Right kidney (tissue), 1 donor: ENCODE data around the gene SARNP.
"Not testable (repeated sequence)": the region's sequence is repeated elsewhere in the genome, so short reads cannot be mapped to it uniquely, and the experiment has no call there.

Experiments used
- DNase-seq: peaks from one replicate; pipeline ENCODE4 v3.0.0-alpha.2; 2016

Gene SARNP

GRCh38 chr12:55797550-55797949 is 20.0 kb downstream of the SARNP start:
- no peak for DNase-seq

DNA sequence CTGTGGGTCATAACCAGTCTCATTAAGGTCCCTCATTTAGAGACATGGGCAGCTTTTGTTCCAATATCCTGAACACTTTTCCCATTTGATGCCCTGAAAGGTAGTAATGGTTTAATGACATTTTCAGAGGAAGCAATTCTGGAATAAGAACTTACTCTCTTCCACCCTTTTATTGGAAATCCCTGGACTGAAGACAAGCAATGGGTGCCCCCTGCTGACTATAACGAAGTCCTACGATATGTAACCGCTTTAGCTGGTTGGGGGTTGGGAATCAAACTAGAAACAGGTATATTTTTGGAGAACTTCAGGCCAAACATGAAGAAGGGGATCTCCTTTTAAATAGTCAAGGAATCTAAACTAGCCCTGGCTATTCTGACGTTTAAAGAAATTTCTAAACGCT is 20.5 kb downstream of the SARNP start:
- DNase-seq = peak; percentile 26

GRCh38 chr12:55795950-55796349 is 21.6 kb downstream of the SARNP start:
- no peak for DNase-seq

- DNase-seq = no peak
Observed at GRCh38 chr12:55789893-55790292, 27.6 kb downstream of the SARNP start.

DNA sequence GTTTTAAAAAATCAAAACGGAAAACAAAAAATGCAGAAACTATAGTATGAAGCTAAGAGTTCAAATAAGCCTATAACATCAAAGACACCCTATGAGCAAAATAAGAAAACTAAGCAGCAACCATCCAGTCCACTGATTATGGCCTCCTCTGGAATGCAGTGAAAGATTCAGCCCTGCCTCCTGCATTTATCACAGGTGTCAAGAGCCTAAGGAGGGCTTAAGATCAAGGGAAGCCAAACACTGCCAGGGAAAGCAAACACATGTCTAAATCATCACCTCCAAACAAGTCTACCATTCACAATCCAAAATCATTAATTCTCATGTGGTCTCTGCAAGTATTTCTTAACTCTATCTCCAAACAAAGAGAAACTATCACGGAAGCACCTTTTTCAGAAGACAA is 28.4 kb downstream of the SARNP start:
- DNase-seq = peak; percentile 6

DNA sequence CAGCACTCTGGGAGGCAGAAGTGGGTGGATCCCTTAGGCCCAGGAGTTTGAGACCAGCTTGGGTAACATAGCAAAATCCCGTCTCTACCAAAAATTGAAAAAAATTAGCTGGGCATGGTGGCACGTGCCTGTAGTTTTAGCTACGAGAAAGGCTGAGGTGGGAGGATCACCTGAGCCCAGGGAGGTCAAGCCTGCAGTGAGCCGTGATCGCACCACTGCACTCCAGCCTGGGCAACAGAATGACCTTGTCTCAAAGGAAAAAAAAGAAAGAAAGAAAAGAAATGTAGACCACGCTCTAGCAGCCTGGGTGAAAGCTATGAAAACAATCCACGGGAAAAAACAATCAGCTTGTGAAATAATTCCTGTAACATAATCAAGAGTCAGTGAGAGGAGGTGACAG is 29.0 kb downstream of the SARNP start:
- DNase-seq = peak; percentile 26

DNA sequence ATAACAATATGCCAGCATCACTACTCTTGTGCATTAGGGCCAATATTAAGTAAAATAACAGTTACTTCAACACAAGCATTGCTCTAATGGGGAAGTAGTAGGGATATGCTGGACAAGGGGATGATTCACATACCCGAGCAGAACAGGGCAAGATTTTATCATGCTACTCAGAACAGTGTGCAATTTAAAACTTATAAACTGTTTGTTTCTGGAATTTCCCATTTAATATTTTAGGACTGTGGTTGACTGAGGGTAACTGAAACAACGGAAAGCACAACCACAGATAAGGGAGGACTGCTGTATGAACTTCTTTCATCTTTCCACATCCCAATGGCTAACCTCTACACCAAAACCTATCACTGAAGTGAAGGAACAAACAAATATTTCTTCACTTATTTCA is 36.8 kb downstream of the SARNP start:
- no peak for DNase-seq

DNA sequence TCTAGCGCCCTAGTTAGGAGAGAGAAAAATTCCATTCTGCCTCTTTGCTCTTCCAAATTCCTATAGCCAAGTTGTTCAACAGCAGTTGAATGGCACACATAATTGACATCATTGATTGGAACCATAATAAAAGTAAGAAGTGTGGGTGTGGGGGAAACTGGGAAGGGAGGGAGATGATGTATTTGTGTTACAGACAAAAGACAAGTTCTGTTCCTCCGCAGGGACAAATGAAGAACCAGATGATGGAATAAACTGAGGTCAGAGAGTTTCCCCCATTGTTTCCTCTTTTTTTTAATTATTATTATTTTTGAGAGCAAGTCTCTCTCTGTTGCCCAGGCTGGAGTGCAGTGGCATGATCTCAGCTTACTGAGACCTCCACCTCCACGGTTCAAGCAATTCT is 39.7 kb downstream of the SARNP start:
- DNase-seq = no peak

DNA sequence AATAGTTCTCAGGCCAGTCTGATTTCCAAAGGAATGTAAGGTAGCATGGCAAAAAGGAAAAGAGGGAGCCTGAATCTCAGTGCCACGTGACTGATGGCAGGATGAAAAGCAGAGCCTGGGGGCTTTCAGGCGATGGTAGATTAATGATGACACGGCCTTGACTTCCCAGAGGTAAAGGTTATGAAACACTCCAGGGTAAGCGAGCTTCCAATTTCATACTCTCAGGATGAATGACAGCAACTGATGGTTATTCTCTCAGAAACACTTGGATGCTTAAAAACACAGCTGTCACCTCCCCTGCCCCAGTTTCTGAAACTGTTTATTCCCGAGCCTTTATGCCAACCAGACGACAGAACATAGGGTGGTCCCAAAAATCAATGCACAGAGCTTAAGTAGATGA is 45.8 kb downstream of the SARNP start:
- DNase-seq = no peak

DNA sequence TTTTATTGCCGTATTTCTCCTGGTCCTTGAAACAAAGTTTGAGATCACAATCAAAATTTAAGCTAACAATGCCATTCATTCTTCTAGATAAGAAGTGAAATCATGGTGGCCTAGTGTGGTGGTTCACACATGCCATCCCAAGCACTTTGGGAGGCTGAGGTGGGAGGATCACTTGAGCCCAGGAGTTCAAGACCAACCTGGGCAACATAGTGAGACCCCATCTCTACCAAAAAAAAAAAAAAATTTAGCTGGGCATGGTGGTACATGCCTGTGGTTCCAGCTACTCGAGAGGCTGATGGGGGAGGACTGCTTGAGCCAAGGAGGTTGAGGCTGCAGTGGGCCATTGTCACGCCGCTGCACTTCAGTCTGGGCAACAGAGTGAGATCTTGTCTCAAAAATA is 50.4 kb downstream of the SARNP start:
- no peak for DNase-seq

GRCh38 chr12:55765736-55766290 is 51.7 kb downstream of the SARNP start:
- peak; percentile 21 for DNase-seq

DNA sequence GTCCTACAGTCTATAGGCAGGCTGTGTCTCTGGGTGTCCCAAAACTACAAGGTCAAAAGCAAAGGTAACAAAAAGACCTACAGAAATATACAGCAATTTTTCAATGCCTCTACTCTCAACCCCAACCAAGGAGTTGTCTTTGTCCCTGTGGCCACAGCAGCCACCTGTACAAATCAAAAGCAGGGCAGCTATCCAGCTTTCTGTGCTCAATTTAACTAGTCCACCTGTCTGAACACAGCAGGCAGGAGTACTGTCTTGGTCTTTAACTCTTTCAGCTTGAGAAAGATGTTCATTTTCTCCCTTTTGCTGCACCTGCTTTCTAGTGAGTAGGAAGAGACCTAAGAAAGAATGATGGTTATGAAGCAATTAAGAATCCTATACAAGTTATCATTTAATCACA is 54.9 kb downstream of the SARNP start:
- no peak for DNase-seq

DNA sequence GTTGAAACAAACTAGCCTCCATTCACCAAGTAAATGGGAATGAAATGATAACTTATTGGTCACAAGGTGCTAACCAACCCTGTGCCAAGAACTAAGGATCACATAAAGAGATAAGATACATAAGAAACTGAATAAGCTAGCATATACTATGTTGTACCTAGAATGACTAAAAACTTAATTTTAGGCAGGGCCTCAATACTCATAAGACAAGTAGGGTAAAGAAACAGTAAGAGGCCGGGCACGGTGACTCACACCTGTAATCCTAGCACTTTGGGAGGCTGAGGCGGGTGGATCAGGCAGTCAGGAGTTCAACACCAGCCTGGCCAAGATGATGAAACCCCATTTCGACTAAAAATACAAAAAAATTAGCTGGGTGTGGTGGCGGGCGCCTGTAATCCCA is 56.9 kb downstream of the SARNP start:
- DNase-seq = no peak

DNA sequence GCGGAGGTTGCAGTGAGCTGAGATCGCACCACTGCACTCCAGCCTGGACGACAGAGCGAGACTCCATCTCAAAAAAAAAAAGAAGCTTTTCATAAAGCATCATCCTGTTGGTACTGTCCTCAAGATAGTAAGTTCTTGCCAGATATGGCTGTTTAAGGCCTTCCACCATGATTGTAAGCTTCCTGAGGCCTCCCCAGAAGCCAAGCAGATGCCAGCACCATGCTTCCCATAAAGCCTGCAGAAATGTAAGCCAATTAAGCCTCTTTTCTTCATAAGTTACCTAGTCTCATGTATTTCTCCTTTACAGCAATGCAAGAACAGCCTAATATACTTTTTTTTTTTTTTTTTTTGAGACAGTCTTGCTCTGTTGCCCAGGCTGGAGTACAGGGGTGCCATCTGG is 58.9 kb downstream of the SARNP start:
- not testable (repeated sequence) for DNase-seq

GRCh38 chr12:55757701-55758100 is 59.8 kb downstream of the SARNP start:
- no peak for DNase-seq

DNA sequence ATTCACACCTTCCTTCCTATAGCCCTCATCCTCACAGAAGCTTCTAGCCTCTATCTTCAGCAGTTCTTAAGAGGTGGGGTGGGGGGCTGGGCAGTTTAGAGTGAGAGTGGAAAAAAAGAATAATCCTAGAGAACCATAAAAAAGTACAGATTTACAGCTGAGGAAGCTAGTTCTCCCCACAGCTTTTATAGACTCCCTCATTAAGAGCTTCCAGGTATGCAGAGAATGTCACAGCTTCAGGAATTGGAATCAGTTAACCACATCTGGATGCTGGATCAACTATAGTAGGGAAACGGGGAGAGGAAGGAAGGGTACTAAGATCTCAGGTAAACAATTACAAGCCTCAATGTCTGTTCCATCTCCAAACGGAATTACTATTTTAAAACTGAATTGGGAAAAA is 62.3 kb downstream of the SARNP start:
- DNase-seq = no peak

GRCh38 chr12:55748230-55748993 is 69.1 kb downstream of the SARNP start:
- no peak for DNase-seq

- no peak for DNase-seq
Observed at GRCh38 chr12:55746913-55747231, 70.7 kb downstream of the SARNP start.

DNA sequence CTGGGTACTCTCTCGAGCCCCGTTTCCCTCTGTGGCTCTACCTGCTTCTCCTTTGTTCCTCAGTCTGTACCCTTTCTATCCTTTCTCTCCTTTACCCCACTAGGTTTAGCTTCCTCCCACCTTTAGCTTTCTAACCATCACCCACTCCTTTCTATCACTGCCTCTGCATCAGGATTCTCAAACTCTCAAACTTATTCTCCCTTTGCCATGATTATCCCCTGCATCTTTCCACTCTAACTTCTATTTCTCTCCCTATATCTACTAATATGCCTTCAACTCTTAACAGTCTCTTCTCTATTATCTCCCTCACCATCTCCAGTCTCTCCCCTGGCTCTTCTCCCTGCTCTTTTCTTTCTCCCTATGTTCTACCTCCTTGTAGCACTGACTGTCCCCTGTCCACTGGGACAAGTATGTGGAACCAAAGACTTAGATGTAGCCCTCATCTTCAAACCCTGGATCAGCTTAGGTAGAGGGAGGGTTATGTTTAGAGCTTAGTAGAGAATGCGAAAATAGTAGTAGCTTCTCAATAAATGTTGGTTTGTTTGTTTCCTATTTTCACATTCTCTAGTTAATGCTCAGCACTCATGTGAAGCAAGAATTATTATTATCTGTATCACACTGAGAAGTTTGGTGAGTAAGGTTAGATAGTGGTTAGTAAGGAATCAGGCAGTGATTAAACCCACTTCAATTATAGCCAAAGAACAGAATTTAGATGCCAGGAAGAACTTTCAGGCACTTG is 71.2 kb downstream of the SARNP start:
- DNase-seq = no peak

DNA sequence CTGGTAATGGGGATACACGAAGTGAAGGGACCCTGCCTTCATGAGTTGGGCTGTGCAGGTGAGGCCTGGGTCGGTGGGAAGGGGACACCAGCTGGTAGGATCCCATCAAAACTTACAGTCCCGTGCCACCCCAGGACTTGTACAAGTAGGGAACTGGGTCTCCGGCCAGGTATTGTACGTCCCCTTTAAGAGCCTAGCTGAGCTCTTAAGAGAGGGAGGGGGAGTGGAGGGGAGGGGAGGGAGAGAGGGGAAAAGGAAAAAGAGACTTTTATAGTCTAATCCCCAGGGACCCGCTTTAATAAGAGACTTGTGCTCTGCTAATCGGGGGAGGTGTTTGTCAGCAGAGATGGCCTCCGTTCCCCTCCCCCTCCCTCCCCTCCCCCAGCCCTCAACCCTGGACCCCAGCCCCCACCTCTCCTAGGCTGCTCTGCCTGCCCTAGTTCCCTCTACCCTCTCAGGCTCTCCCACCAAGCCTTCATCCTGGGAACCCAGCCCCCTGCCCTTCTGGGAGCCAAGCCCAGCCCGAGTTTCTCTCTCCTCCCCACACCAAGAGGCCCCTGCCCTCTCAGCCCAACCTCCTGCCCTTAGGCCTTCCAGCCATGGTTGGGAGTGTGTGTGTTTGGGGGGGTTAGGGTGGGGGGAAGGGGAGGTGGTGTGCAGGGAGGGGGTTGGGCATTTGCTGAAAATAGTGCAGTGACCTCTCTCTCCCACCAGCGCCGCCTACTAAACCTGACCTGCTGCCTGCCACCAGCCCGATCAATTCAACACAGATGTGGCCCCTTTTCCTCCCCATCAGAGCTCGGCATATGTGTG is 72.0 kb downstream of the SARNP start:
- DNase-seq = peak; percentile 67

DNA sequence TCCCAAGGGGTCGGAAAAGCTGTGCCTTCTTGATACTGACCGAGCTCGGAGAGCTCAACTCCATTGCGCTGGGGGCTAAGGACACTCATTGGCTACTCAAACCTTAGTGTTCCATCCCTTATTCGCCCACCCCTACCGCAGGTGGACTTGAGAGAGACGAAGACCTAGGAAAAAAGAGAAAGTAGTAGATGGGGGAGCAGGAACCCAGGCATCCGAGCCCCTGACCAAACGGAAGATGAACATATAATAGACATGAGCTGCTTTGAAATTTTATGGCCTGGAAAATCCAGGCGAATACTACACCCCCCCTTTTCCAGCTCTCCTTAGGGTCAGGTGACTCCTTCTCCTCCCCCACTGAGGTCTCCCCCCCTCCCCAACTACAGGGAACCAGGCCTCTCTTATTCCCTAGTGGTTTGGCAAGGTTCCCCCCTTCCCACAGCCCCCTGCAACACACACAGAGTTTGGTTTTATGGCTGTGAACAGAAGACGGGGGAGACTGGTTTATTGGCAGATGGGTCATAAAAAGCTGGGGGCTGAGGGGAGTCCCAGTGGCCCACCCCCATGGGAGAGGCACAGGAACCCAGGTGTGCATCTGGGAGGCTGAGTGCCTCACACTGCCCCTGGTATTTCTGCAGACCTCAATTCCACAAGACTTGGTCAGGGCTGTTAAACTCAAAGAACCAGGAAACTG is 73.0 kb downstream of the SARNP start:
- DNase-seq = peak; percentile 37
